Esophagus squamous epithelium (tissue), 5 donors: ENCODE measurements around the gene CDK5R2. TPM values are rescaled to one million over a fixed set of nuclear protein-coding genes. Genes with fewer than 3 reads are reported as not detected.

Source experiments
- DNase-seq: peaks from one replicate; lab custom pipeline; 2025; lab: John Stamatoyannopoulos, UW
- H3K27ac ChIP-seq, 4 donors: fragments of 200-600 bp; sonication (generic); one replicate each; pipeline ENCODE4 v1.5.1; 2016 to 2019; ENCODE audit warnings: mild to moderate bottlenecking in 1 of 4
- H3K27me3 ChIP-seq, 4 donors: fragments of 200-600 bp; sonication (generic); 1 replicate in 3 of 4; 2 replicates in 1 of 4; pipeline versions ENCODE4 v1.5.1 to v1.6.0; 2017 to 2021; ENCODE audit warnings: antibody characterized with exemption in 1 of 4
- H3K36me3 ChIP-seq, 3 donors: fragments of 200-600 bp; sonication (generic); one replicate each; pipeline ENCODE4 v1.5.1; 2016 to 2019
- H3K4me1 ChIP-seq, 3 donors: fragments of 200-600 bp; sonication (generic); one replicate each; pipeline ENCODE4 v1.5.1; 2017 to 2019
- H3K4me3 ChIP-seq, 4 donors: fragments of 200-600 bp; sonication (generic); 1 replicate in 3 of 4; 2 replicates in 1 of 4; pipeline ENCODE4 v1.5.1; 2016 to 2019; ENCODE audit warnings: mild to moderate bottlenecking in 2 of 4, moderate library complexity in 1 of 4
- H3K9me3 ChIP-seq, 3 donors: fragments of 200-600 bp; sonication (generic); one replicate each; pipeline ENCODE4 v1.5.1; 2016 to 2019
- POLR2A ChIP-seq, 4 donors: fragments of 450-650 bp; IDR thresholded peaks; one replicate each; pipeline ENCODE4 v1.6.1; 2017; ENCODE audit warnings: antibody characterized with exemption in 4 of 4, mild to moderate bottlenecking in 4 of 4, moderate library complexity in 3 of 4
- WGBS, 2 donors: methylation state at CpG; one replicate each; pipeline ENCODE4 v1.1.5; 2018; 5-methylcytosine and 5-hydroxymethylcytosine counted together
- intact Hi-C: fragments of 100-400 bp; cut with DNase I; formaldehyde crosslinking; loops from one replicate; pipeline ENCODE4 v1.15.0; 2022
- total RNA-seq, 4 donors: library from RNA; depleted of rRNA; stranded (reverse); fragments of >200 nt; gene quantifications; one replicate each; pipeline ENCODE4 v1.1.0, GENCODE V29; 2016
- TF ChIP-seq, protein P1 (sequence below), 6 experiments: fragments of 450-650 bp in 4 of 6; fragments of 200-600 bp in 2 of 6; sonication (generic) in 2 of 6; IDR thresholded peaks; one replicate each; pipeline ENCODE4 v1.5.1; 2016 to 2019; ENCODE audit warnings: antibody characterized with exemption in 6 of 6, mild to moderate bottlenecking in 4 of 6, moderate library complexity in 4 of 6
- donor health status: DM: yes; HTN: yes; CAD: no.

Gene CDK5R2
- total RNA-seq, 4 donors from 2014 or later: not detected

DNA sequence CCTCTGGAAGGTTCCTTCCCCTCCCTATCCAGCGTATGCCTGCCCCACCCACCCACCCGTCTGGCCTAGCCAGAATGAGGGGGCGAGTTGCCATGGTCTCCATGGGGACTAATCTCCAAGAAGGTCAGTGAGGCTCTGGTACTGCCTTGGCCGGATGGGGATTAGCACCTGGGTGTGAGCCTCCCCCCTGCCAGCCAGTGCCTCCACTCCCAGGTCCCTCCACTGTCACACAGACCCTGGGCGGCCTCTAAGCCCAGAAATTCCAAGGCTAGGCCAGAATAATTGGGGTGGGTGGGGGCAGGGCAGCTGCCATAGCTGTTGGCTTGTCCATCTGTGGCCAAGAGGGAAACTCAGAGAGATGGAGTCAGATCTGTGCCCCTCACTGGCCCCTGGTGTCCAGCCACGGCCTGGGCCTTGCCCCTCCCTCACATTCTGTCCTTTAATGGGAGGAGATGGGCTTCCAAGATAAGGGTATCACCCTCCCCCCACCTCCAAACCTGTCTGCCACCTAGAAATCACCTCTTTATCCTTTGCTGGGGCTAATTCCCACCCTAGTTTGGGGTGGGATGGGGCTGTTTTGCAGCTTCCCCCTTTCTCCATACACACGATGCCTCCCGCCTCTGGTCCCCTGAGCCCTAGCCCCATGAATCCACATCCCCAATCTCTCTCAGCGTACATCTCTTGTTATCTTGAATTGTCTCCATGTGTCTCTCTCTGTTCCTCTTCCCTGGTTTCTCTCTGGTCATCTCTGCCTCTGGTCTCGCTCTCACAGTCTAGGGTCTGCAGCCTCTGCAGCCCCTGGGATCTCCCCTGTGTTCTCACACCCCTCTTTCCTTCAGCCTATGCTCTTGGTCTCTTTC, 39.8 kb downstream of the CDK5R2 start:
- no peaks in the 10 kb centered on the region for H3K36me3 ChIP-seq
- H3K9me3 ChIP-seq: no peaks in the 10 kb centered on the region
- peaks cover 18 to 93% (median 47%) of the 10 kb centered on the region in 4 donors for H3K27me3 ChIP-seq
- intact Hi-C loops: no loop called here
- TF ChIP-seq, protein P1, sequence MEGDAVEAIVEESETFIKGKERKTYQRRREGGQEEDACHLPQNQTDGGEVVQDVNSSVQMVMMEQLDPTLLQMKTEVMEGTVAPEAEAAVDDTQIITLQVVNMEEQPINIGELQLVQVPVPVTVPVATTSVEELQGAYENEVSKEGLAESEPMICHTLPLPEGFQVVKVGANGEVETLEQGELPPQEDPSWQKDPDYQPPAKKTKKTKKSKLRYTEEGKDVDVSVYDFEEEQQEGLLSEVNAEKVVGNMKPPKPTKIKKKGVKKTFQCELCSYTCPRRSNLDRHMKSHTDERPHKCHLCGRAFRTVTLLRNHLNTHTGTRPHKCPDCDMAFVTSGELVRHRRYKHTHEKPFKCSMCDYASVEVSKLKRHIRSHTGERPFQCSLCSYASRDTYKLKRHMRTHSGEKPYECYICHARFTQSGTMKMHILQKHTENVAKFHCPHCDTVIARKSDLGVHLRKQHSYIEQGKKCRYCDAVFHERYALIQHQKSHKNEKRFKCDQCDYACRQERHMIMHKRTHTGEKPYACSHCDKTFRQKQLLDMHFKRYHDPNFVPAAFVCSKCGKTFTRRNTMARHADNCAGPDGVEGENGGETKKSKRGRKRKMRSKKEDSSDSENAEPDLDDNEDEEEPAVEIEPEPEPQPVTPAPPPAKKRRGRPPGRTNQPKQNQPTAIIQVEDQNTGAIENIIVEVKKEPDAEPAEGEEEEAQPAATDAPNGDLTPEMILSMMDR (IDR thresholded peaks at IDR 0.05): no peak
- TF ChIP-seq POLR2A (IDR thresholded peaks at IDR 0.05): no peak
- H3K4me1 ChIP-seq: peaks cover 28 to 80% (median 29%) of the 10 kb centered on the region in 3 donors
- 52 to 58% methylated on average over 5 to 8 of the region's 10 CpGs for WGBS, 2 donors
- no peak for DNase-seq
- H3K27ac ChIP-seq: peak overlapping the region in 2 of 4 donors; percentile 56 to 83
- no peak overlapping the region for H3K4me3 ChIP-seq

DNA sequence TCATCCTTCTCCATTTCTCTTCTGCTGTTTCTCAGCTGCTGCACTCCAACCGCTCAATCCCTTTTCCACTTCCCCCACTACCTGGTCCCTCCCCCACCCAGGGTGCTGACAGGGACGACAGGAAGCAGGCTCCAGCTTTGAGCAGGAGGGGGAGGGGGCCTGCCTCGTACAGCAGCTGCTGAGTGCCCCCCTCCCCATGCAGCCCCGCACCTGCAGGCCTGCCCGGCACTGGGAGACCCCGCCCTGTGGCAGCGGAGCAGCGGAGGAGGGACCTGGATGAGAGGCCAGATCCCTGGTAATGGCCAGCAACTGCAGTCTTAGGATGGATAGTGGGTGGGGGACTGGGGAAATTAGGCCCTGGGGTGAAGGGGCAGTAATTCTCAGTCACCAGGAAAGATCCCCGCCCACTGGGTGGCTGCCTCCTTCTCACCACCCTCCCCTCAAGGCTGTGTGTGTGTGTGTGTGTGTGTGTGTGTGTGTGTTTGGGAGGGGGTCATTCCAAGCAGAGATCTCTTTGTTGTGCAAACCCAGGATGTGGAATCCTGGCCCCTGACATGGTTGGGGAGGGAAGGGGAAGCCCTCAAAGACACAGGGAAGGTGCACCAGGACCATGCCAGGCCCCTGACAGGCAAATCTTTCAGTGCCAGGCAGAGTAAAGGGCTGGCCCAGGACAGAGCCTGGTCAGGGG, 40.6 kb downstream of the CDK5R2 start:
- TF ChIP-seq POLR2A (IDR thresholded peaks at IDR 0.05): no peak
- TF ChIP-seq, protein P1 (IDR thresholded peaks at IDR 0.05): no peak
- no peak for DNase-seq
- H3K9me3 ChIP-seq: no peaks in the 10 kb centered on the region
- peaks cover 28 to 78% (median 29%) of the 10 kb centered on the region in 3 donors for H3K4me1 ChIP-seq
- WGBS, 2 donors: 53 to 60% methylated on average over 1 to 2 of the region's 9 CpGs
- H3K4me3 ChIP-seq: peak overlapping the region in 1 of 4 donors; percentile 47
- intact Hi-C loops: no loop called here
- H3K36me3 ChIP-seq: no peaks in the 10 kb centered on the region
- peaks cover 18 to 93% (median 39%) of the 10 kb centered on the region in 4 donors for H3K27me3 ChIP-seq
- H3K27ac ChIP-seq: peak overlapping the region in 3 of 4 donors; percentile 61 to 83 (median 80)

DNA sequence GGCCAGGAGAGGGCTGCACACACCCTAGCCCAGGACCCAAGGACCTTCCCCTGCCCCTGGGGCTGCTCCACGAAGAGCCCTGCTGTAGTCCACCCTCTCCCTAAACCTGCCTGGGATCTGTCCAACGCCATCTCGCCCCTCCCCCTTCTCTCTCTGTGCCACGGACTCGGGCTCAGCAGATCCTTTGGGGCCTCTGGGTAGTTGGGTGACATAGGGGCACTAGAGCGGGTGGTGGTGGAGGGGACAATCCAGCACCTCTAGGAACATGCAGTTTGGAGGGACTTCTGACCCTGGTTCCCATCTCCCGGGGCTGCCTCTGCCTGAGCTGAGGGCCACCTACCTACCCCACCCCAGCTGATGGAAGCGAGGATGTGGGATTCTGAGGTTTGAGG, 41.1 kb downstream of the CDK5R2 start:
- intact Hi-C loops: no loop called here
- H3K36me3 ChIP-seq: no peaks in the 10 kb centered on the region
- H3K4me1 ChIP-seq: peaks cover 28 to 77% (median 29%) of the 10 kb centered on the region in 3 donors
- peak overlapping the region; percentile 55 to 83 (median 70) for H3K27ac ChIP-seq
- WGBS, 2 donors: no CpG with 5 or more reads among the region's 8 CpGs
- peaks cover 16 to 93% (median 34%) of the 10 kb centered on the region in 4 donors for H3K27me3 ChIP-seq
- H3K9me3 ChIP-seq: no peaks in the 10 kb centered on the region
- DNase-seq: no peak
- H3K4me3 ChIP-seq: peak overlapping the region in 2 of 4 donors; percentile 21 to 47
- TF ChIP-seq, protein P1 (IDR thresholded peaks at IDR 0.05): no peak
- no peak for TF ChIP-seq POLR2A (IDR thresholded peaks at IDR 0.05)

DNA sequence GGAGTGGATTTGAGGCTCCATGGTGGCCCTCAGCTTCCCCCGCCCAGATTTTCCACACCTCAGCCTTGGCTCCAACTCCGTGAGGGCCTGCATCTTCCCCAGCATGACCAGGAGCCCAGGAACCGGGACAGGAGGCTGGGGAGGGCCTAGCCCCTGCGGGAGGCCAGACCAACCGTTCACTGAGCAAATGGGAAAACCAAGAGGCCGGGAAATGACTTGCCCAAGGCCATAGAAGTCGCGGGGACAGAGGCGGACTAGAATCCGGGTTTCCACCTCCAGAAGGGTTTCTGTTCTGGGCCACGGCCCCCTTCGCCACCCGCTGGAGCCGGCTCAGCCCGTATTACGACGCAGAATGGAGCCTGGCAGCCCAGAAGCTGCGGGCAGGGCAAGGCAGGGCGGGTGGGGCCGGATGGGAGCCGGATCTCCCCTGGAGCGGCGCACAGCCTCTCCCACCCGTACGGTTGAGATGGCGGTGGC, 41.7 kb downstream of the CDK5R2 start:
- intact Hi-C loops: no loop called here
- 15 to 20% methylated on average over 1 to 10 of the region's 26 CpGs for WGBS, 2 donors
- H3K36me3 ChIP-seq: no peaks in the 10 kb centered on the region
- H3K4me1 ChIP-seq: peaks cover 27 to 71% (median 28%) of the 10 kb centered on the region in 3 donors
- H3K9me3 ChIP-seq: no peaks in the 10 kb centered on the region
- peaks cover 14 to 93% (median 32%) of the 10 kb centered on the region in 4 donors for H3K27me3 ChIP-seq
- DNase-seq: no peak
- TF ChIP-seq, protein P1 (IDR thresholded peaks at IDR 0.05): no peak
- no peak for TF ChIP-seq POLR2A (IDR thresholded peaks at IDR 0.05)
- H3K27ac ChIP-seq: peak overlapping the region; percentile 55 to 83 (median 70)
- H3K4me3 ChIP-seq: peak overlapping the region; percentile 21 to 56 (median 46)
